Peyer's patch (tissue), 4 donors: Measurements from ENCODE around the gene CROCC. TPM values are rescaled to one million over a fixed set of nuclear protein-coding genes. Genes with fewer than 3 reads are reported as not detected.
A peak's percentile ranks its signal among the peaks of the same experiment; 100 is the strongest.

Source experiments
- DNase-seq, 3 donors: peaks; one replicate each; pipeline ENCODE4 v3.0.0-alpha.2; 2017 to 2019
- H3K27ac ChIP-seq, 4 donors: fragments of 200-600 bp; sonication (generic); one replicate each; pipeline ENCODE4 v1.5.1; 2016 to 2019
- H3K27me3 ChIP-seq, 2 donors: fragments of 200-600 bp; sonication (generic); one replicate each; pipeline ENCODE4 v1.5.1; 2019
- H3K36me3 ChIP-seq, 3 donors: fragments of 200-600 bp; sonication (generic); one replicate each; pipeline ENCODE4 v1.5.1; 2016 to 2019
- H3K4me1 ChIP-seq, 4 donors: fragments of 200-600 bp; sonication (generic); one replicate each; pipeline ENCODE4 v1.5.1; 2016 to 2019
- H3K4me3 ChIP-seq, 4 donors: fragments of 200-600 bp; sonication (generic); 1 replicate in 3 of 4; 2 replicates in 1 of 4; pipeline ENCODE4 v1.5.1; 2016 to 2019; ENCODE audit warnings: mild to moderate bottlenecking in 1 of 4
- H3K9me3 ChIP-seq, 4 donors: fragments of 200-600 bp; sonication (generic); one replicate each; pipeline ENCODE4 v1.5.1; 2016 to 2019; ENCODE audit warnings: mild to moderate bottlenecking in 1 of 4
- CTCF ChIP-seq, 6 experiments: fragments of 450-650 bp in 4 of 6; fragments of 200-600 bp in 2 of 6; sonication (generic) in 1 of 6; IDR thresholded peaks; one replicate each; pipeline ENCODE4 v1.5.1; 2017 to 2019; ENCODE audit warnings: antibody characterized with exemption in 6 of 6, mild to moderate bottlenecking in 3 of 6, moderate library complexity in 1 of 6
- POLR2A ChIP-seq, 2 donors: fragments of 450-650 bp; IDR thresholded peaks; one replicate each; pipeline ENCODE4 v1.5.1; 2017; ENCODE audit warnings: antibody characterized with exemption in 2 of 2, mild to moderate bottlenecking in 2 of 2, moderate library complexity in 2 of 2
- total RNA-seq, 4 donors: library from RNA; depleted of rRNA; stranded (reverse); fragments of >200 nt; gene quantifications; one replicate each; pipeline ENCODE4 v1.1.0, GENCODE V29; 2016

Gene CROCC
- total RNA-seq, 4 donors from 2014 or later = 14.7 to 298 (median 45.1) TPM

GRCh38 chr1:16968372-16968771 lies 46.6 kb downstream of the CROCC start:
- Histone ChIP-seq H3K27me3 (no peaks in the 10 kb centered on the region), H3K4me3 (no peak overlapping the region), H3K9me3 (no peaks in the 10 kb centered on the region), H3K27ac (no peak overlapping the region), H3K36me3 (no peaks in the 10 kb centered on the region), H3K4me1 (peaks cover 0 to 5% (median 0%) of the 10 kb centered on the region in 4 donors)
- TF ChIP-seq POLR2A (IDR thresholded peaks at IDR 0.05) (no peak), CTCF (IDR thresholded peaks at IDR 0.05) (no peak)
- no peak for DNase-seq

GRCh38 chr1:16969057-16969611 lies 47.4 kb downstream of the CROCC start:
- Histone ChIP-seq H3K36me3 (no peaks in the 10 kb centered on the region), H3K27ac (no peak overlapping the region), H3K27me3 (no peaks in the 10 kb centered on the region), H3K4me3 (no peak overlapping the region), H3K4me1 (peaks cover 0 to 5% (median 0%) of the 10 kb centered on the region in 4 donors), H3K9me3 (no peaks in the 10 kb centered on the region)
- DNase-seq = no peak
- TF ChIP-seq CTCF (IDR thresholded peaks at IDR 0.05) (no peak), POLR2A (IDR thresholded peaks at IDR 0.05) (no peak)

- no peaks in the 10 kb centered on the region for H3K36me3 ChIP-seq
- peaks cover 0 to 5% (median 0%) of the 10 kb centered on the region in 4 donors for H3K4me1 ChIP-seq
- DNase-seq = no peak
- no peak overlapping the region for H3K27ac ChIP-seq
- H3K9me3 ChIP-seq = no peaks in the 10 kb centered on the region
- H3K4me3 ChIP-seq = no peak overlapping the region
- H3K27me3 ChIP-seq = no peaks in the 10 kb centered on the region
- TF ChIP-seq CTCF (IDR thresholded peaks at IDR 0.05) = no peak
- TF ChIP-seq POLR2A (IDR thresholded peaks at IDR 0.05) = no peak
These were observed 47.9 kb downstream of the CROCC start for GRCh38 chr1:16969651-16970050.

GRCh38 chr1:16970132-16970910 lies 48.6 kb downstream of the CROCC start:
- no peak overlapping the region for H3K27ac ChIP-seq
- no peak for DNase-seq
- H3K4me3 ChIP-seq = no peak overlapping the region
- no peaks in the 10 kb centered on the region for H3K9me3 ChIP-seq
- H3K27me3 ChIP-seq = no peaks in the 10 kb centered on the region
- H3K36me3 ChIP-seq = no peaks in the 10 kb centered on the region
- TF ChIP-seq POLR2A (IDR thresholded peaks at IDR 0.05) (no peak), CTCF (IDR thresholded peaks at IDR 0.05) (no peak)
- H3K4me1 ChIP-seq = peaks cover 0 to 5% (median 0%) of the 10 kb centered on the region in 4 donors

- DNase-seq = no peak
These were observed 49.8 kb downstream of the CROCC start for GRCh38 chr1:16971341-16972188.

More at GRCh38 chr1:16971341-16972188, 49.8 kb downstream of the CROCC start:
- TF ChIP-seq POLR2A (IDR thresholded peaks at IDR 0.05) (no peak), CTCF (IDR thresholded peaks at IDR 0.05) (peak in 1 of 6 experiments; percentile 6)
- Histone ChIP-seq H3K27ac (no peak overlapping the region), H3K4me3 (no peak overlapping the region), H3K9me3 (no peaks in the 10 kb centered on the region), H3K27me3 (no peaks in the 10 kb centered on the region), H3K4me1 (peaks cover 0 to 5% (median 0%) of the 10 kb centered on the region in 4 donors), H3K36me3 (no peaks in the 10 kb centered on the region)
